Stimulated activated CD4-positive, alpha-beta T cell treated with anti-CD3 and anti-CD28 coated beads, Interleukin-4, amount 100 ng/mL, for 48 hours (primary cell): ENCODE data around the gene ATP11B.
"Not testable (repeated sequence)": the region's sequence is repeated elsewhere in the genome, so short reads cannot be mapped to it uniquely, and the experiment has no call there.

Experiments
- DNase-seq, 2 donors: peaks; one replicate each; pipeline ENCODE4 v3.0.0-alpha.2; 2020; ENCODE audit warnings: low read depth in 2 of 2

ATP11B gene

DNA sequence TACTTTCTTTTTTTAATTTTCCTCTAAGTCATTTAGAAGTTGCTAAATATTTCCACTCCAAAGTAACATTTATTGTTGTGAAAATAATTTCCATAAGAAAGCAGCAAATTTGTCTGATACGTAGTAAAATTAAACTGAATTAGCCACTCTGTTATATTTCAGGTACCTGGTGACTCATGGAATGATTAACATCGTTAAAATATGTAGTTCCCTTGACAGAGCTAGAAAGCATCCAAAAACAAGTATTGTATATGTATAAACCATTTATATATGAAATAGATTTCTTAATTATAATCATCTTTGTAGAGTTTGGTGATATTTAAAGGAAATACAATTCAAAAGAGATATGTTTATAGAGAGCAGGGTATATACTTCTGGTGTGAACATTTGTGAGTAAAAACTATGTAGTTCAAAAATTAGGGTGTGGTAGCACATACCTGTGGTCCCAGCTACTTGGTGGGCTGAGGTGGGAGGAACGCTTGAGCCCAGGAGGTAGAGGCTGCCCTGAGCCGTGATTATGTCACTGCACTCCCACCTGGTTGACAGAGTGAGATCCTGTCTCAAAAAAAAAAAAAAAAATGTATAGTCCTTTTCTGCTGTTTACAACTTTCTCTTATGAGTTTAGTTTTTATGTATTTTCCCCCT lies 36.6 kb downstream of the ATP11B start:
- DNase-seq = no peak

- DNase-seq = no peak
Observed at GRCh38 chr3:182837855-182838454, 44.7 kb downstream of the ATP11B start.

- no peak for DNase-seq
Observed at GRCh38 chr3:182843478-182843877, 50.2 kb downstream of the ATP11B start.

DNA sequence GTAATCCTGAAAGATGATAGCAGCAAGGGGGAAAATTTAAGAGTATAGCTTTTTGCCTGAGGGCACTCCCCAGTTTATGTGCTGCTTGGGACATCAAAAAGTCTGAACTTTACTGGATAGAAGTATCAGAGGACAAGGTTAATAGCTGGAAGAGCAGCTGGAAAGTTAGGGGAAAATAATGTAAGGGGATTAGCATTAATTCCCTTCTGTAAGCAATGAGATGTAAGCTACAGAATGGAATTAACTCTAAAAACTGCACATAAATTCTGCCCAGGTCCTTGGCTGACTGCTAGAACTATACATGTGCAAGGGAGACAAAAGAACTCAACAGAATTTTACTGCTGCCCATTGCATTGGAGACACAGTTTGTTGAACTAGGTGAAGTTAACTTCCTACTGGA lies 55.6 kb downstream of the ATP11B start:
- DNase-seq = no peak

GRCh38 chr3:182855076-182855475 lies 61.8 kb downstream of the ATP11B start:
- no peak for DNase-seq

GRCh38 chr3:182861348-182861747 lies 68.0 kb downstream of the ATP11B start:
- DNase-seq = no peak

DNA sequence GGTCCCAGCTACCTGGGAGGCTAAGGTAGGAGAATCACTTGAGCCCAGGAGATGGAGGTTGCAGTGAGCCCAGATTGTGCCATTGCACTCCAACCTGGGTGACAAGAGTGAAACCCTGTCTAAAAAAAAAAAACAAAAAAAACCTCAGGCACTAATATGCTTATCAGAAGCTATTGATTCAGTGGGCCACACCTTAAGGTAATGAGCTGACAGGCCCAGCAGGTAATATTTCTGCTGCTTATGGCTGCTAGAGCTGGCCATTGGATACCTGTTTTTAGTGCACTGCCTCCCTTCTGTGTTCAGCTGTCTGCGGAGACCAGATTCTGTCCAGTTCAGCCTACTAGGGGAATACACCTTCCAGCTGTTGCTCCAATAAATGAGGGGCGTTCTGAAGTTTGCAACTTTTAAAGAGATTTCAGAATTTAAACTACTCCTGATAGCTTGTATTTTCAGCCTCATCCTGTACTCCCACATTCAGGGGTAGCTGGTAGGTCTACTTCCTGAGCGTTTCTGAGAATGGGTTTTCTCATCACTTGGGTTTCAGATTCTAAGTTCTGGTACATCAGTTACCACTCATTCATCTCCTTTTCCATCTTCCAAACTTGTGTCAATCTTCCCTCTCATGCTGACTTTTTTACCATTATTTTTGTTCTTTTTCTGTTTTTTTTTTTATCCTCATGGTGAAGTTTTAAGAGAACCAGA lies 69.0 kb downstream of the ATP11B start:
- DNase-seq = no peak

GRCh38 chr3:182869059-182869458 lies 75.8 kb downstream of the ATP11B start:
- no peak for DNase-seq

GRCh38 chr3:182870917-182871316 lies 77.6 kb downstream of the ATP11B start:
- DNase-seq = not testable (repeated sequence)

- no peak for DNase-seq
Observed at GRCh38 chr3:182879031-182879611, 85.8 kb downstream of the ATP11B start.

- DNase-seq = no peak
Observed at GRCh38 chr3:182886497-182886896, 93.2 kb downstream of the ATP11B start.

DNA sequence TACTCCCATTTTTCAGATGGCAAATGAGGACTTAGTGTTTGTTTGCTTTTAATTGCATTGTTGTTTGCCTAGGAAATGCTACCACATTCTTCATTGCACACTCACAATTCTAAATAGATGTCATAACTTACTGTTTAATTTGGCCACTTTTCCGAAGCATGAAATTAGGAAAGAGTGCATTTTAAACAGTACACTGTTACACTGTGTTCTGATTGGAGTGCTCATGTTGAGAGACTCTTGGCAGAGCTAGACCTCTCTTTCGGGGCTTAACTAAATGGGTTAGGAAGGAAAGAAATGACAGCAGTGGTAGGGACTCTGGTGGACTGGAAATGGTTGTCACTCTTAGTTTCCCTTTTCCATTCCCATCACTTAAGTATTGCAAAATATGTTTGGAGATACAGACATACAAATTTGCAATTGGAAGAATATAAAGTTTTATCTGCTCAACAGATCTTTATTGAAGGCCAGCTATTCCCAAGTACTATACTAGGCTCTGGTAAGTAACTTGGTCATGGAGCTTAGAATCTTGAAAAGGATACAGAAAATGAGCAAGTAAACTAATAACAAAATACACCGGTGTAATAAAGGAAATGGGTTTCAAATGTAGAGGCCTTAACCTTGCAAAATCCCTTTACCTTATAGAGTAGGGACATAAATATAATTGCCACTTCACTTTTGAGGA lies 96.8 kb downstream of the ATP11B start:
- DNase-seq = no peak

DNA sequence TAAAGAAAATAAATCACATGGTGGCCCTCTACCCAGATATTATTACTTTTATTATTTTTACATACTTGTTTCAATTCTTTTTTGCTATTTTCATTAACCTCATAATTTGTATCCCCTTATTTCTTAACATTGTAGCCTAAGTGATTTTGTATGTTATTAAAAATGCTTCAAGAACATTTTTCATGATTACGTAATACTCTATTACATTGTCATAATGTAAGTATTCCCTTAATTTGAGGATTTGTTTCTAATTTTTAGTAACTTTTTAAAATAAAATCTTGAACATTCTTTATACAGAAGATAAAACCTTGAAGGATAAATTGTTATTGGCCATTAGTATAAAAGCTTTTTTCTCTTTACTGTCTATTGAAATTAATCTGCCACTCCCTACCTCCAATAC lies 98.1 kb downstream of the ATP11B start:
- no peak for DNase-seq

- DNase-seq = no peak
Observed at GRCh38 chr3:182892226-182892625, 98.9 kb downstream of the ATP11B start.

- no peak for DNase-seq
Observed at GRCh38 chr3:182895513-182896112, 102.3 kb downstream of the ATP11B start.

- DNase-seq = no peak
Observed at GRCh38 chr3:182896553-182896952, 103.2 kb downstream of the ATP11B start.

- no peak for DNase-seq
Observed at GRCh38 chr3:182902236-182902635, 108.9 kb downstream of the ATP11B start.

DNA sequence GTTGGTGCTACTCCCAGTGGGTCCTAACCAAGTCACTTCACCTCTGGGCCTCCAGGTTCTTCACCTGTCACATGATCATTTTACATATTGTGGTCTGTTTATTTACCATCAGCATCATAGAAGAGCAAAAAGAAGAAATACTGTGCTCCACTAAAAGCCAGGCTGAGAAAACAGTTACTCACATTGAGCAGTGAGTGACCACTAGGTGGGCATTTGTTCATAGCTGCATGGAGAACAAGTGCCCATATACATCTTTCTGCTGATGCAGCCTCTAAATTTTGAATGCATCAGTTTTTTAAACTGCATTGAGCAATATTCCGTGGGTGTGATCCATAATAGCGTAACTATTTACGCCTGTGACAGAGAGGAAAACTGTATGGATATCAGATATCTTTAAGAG lies 110.9 kb downstream of the ATP11B start:
- no peak for DNase-seq

GRCh38 chr3:182905623-182906022 lies 112.3 kb downstream of the ATP11B start:
- DNase-seq = no peak

DNA sequence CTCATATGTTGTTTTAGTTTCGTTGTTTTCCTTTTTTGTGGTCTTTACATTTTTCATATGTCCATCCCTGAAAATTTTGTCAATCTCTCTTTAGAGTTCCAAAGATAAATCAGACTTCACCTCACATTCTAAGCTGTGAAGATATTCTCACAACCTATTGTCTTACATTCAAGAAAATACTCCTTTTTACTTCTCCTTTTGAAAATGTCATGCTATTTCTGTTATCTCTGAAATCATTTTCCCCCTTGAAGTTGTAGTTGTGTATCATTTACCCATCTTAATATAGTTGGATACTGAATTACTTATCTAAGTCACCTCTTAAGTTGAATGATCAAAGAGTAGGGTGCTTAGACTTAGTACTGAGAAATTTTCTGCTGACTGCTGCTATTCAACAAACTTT lies 112.7 kb downstream of the ATP11B start:
- no peak for DNase-seq

DNA sequence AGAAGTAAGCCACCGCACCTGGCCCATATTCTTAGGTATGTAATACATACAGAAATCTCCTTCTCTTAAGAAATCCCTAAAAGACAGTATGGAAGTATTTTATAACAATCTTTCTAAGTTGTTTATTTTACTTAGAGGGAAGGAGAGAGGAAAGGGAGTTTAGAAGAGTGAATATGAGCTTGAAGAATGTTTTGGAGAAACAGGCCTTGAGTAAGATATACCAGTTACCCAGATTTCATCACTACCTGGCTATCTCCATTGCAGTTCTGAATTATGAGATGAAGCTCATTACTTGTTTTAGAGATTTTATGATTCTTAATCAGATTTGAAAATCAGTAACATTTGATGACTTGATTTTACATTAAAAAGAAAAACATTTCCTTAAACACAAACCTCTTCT lies 115.2 kb downstream of the ATP11B start:
- DNase-seq = no peak
